SU-DHL-6 (cell line): ENCODE results near the gene DGUOK.
"Not testable (repeated sequence)": the region's sequence is repeated elsewhere in the genome, so short reads cannot be mapped to it uniquely, and the experiment has no call there.

Source experiments
- EZH2phosphoT487 ChIP-seq: fragments of 200-600 bp; sonication (generic), shearing (Covaris generic); conservative IDR thresholded peaks from 2 replicates; pipeline ENCODE4 v1.6.1; 2018; ENCODE audit warnings: mild to moderate bottlenecking, antibody characterized with exemption, low read length, moderate library complexity, mixed read lengths
- TF ChIP-seq, protein P1 (sequence below): fragments of 200-600 bp; sonication (generic); IDR thresholded peaks from one replicate; pipeline ENCODE4 v1.5.1; 2017; ENCODE audit warnings: antibody characterized with exemption, mild to moderate bottlenecking, low read length, moderate library complexity; ENCODE audit not compliant: insufficient read depth, poor library complexity, severe bottlenecking

DNA sequence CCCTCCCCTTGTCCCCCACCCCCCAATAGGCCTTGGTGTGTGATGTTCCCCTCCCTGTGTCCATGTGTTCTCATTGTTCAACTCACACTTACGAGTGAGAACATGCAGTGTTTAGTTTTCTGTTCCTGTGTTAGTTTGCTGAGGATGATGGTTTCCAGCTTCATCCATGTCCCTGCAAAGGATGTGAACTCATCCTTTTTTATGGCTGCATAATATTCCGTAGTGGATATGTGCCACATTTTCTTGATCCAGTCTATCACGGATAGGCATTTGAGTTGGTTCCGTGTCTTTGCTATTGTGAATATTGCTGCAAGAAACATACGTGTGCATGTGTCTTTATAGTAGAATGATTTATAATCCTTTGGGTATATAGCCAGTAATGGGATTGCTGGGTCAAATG is 48.7 kb upstream of the DGUOK start:
- TF ChIP-seq, protein P1, sequence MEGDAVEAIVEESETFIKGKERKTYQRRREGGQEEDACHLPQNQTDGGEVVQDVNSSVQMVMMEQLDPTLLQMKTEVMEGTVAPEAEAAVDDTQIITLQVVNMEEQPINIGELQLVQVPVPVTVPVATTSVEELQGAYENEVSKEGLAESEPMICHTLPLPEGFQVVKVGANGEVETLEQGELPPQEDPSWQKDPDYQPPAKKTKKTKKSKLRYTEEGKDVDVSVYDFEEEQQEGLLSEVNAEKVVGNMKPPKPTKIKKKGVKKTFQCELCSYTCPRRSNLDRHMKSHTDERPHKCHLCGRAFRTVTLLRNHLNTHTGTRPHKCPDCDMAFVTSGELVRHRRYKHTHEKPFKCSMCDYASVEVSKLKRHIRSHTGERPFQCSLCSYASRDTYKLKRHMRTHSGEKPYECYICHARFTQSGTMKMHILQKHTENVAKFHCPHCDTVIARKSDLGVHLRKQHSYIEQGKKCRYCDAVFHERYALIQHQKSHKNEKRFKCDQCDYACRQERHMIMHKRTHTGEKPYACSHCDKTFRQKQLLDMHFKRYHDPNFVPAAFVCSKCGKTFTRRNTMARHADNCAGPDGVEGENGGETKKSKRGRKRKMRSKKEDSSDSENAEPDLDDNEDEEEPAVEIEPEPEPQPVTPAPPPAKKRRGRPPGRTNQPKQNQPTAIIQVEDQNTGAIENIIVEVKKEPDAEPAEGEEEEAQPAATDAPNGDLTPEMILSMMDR: not testable (repeated sequence)
- TF ChIP-seq EZH2phosphoT487: not testable (repeated sequence)
